H9 (cell line): ENCODE results near the gene TRPC3. TPM values are rescaled to one million over a fixed set of nuclear protein-coding genes. Genes with fewer than 3 reads are reported as not detected.

Experiments
- DNase-seq: peaks from one replicate; pipeline ENCODE4 v3.0.0-alpha.2; 2017
- H2AFZ ChIP-seq: one replicate; pipeline ENCODE4 v1.6.1; 2013; ENCODE audit warnings: mild to moderate bottlenecking, low read length, control low read depth, moderate library complexity
- H2AK5ac ChIP-seq: 2 replicates; pipeline ENCODE4 v1.6.1; 2013; ENCODE audit warnings: low read length, control low read depth, mixed read lengths; ENCODE audit not compliant: insufficient read length
- H2BK120ac ChIP-seq: one replicate; pipeline ENCODE4 v1.6.1; 2013; ENCODE audit warnings: low read depth, mild to moderate bottlenecking, low read length, control low read depth, inconsistent platforms; ENCODE audit not compliant: poor library complexity, severe bottlenecking
- H2BK12ac ChIP-seq: 2 replicates; pipeline ENCODE4 v1.6.1; 2013; ENCODE audit warnings: low read length, control low read depth, mixed read lengths, low read depth; ENCODE audit not compliant: insufficient read length
- H2BK15ac ChIP-seq: 2 replicates; pipeline ENCODE4 v1.6.1; 2013; ENCODE audit warnings: low read depth, low read length, control low read depth
- H2BK20ac ChIP-seq: one replicate; pipeline ENCODE4 v1.6.1; 2013; ENCODE audit warnings: low read depth, mild to moderate bottlenecking, low read length, control low read depth, inconsistent platforms; ENCODE audit not compliant: poor library complexity, severe bottlenecking
- H2BK5ac ChIP-seq: 2 replicates; pipeline ENCODE4 v1.6.1; 2013; ENCODE audit warnings: low read length, control low read depth, mixed read lengths; ENCODE audit not compliant: insufficient read length
- H3K14ac ChIP-seq: 2 replicates; pipeline ENCODE4 v1.6.1; 2013; ENCODE audit warnings: low read length, control low read depth; ENCODE audit not compliant: insufficient read depth
- H3K18ac ChIP-seq: 2 replicates; pipeline ENCODE4 v1.6.1; 2013; ENCODE audit warnings: low read depth, mild to moderate bottlenecking, mixed read lengths, low read length, control low read depth; ENCODE audit not compliant: insufficient read length
- H3K23ac ChIP-seq: 2 replicates; pipeline ENCODE4 v1.6.1; 2013; ENCODE audit warnings: low read length, control low read depth, mixed read lengths, low read depth; ENCODE audit not compliant: insufficient read length
- H3K23me2 ChIP-seq: 2 replicates; pipeline ENCODE4 v1.6.1; 2013; ENCODE audit warnings: low read depth, mild to moderate bottlenecking, mixed read lengths, low read length, control low read depth; ENCODE audit not compliant: insufficient read length, poor library complexity, severe bottlenecking
- H3K27ac ChIP-seq: 2 replicates; pipeline ENCODE4 v1.5.1; 2013; ENCODE audit warnings: low read length, control low read depth, mixed read lengths, low read depth; ENCODE audit not compliant: insufficient read length
- H3K27me3 ChIP-seq: 2 replicates; pipeline ENCODE4 v1.6.1; 2013; ENCODE audit warnings: low read length, control low read depth, inconsistent platforms; ENCODE audit not compliant: insufficient read depth
- H3K4ac ChIP-seq: 2 replicates; pipeline ENCODE4 v1.6.1; 2013; ENCODE audit warnings: low read depth, mild to moderate bottlenecking, control low read depth, inconsistent platforms, low read length, moderate library complexity
- H3K4me1 ChIP-seq: 2 replicates; pipeline ENCODE4 v1.6.1; 2013; ENCODE audit warnings: low read length, control low read depth, inconsistent platforms; ENCODE audit not compliant: insufficient read depth
- H3K4me2 ChIP-seq: 2 replicates; pipeline ENCODE4 v1.6.1; 2013; ENCODE audit warnings: low read length, control low read depth, mixed read lengths; ENCODE audit not compliant: insufficient read length, insufficient read depth
- H3K56ac ChIP-seq: 2 replicates; pipeline ENCODE4 v1.6.1; 2013; ENCODE audit warnings: low read depth, mild to moderate bottlenecking, mixed read lengths, low read length, control low read depth; ENCODE audit not compliant: insufficient read length
- H3K79me1 ChIP-seq: 2 replicates; pipeline ENCODE4 v1.6.1; 2013; ENCODE audit warnings: low read depth, mild to moderate bottlenecking, moderate library complexity, low read length, control low read depth, inconsistent platforms; ENCODE audit not compliant: insufficient read depth, poor library complexity, severe bottlenecking
- H3K79me2 ChIP-seq: 2 replicates; pipeline ENCODE4 v1.6.1; 2013; ENCODE audit warnings: low read length, control low read depth, inconsistent platforms; ENCODE audit not compliant: insufficient read depth
- H3K9ac ChIP-seq: 2 replicates; pipeline ENCODE4 v1.6.1; 2013; ENCODE audit warnings: low read length, control low read depth, mixed read lengths; ENCODE audit not compliant: insufficient read length; ENCODE audit errors: extremely low read depth
- H3K9me3 ChIP-seq: one replicate; pipeline ENCODE4 v1.6.1; 2013; ENCODE audit warnings: low read depth, low read length, inconsistent platforms; ENCODE audit not compliant: control insufficient read depth
- H3T11ph ChIP-seq: one replicate; pipeline ENCODE4 v1.6.1; 2013; ENCODE audit warnings: mild to moderate bottlenecking, low read length, control low read depth, inconsistent platforms
- H4K20me1 ChIP-seq: one replicate; pipeline ENCODE4 v1.6.1; 2013; ENCODE audit not compliant: control insufficient read depth, insufficient read length, insufficient read depth
- H4K5ac ChIP-seq: 2 replicates; pipeline ENCODE4 v1.6.1; 2013; ENCODE audit warnings: low read depth, mild to moderate bottlenecking, mixed read lengths, low read length, control low read depth; ENCODE audit not compliant: insufficient read length
- H4K8ac ChIP-seq: replicated peaks from 2 replicates; pipeline ENCODE4 v1.6.1; 2013; ENCODE audit warnings: low read length, control low read depth, mixed read lengths, low read depth; ENCODE audit not compliant: insufficient read length
- H4K91ac ChIP-seq: 2 replicates; pipeline ENCODE4 v1.6.1; 2013; ENCODE audit warnings: low read depth, mild to moderate bottlenecking, moderate library complexity, mixed read lengths, low read length, control low read depth; ENCODE audit not compliant: insufficient read length
- H3K27ac Mint-ChIP-seq, 3 experiments: 2 replicates in 2 of 3; 3 replicates in 1 of 3; pipeline ENCODE4 v1.8.0; 2020 to 2021; ENCODE audit warnings: mixed read lengths in 3 of 3, mild to moderate bottlenecking in 1 of 3, moderate library complexity in 1 of 3
- H3K27me3 Mint-ChIP-seq: 2 replicates; pipeline ENCODE4 v1.8.0; 2021; ENCODE audit warnings: low read depth, mild to moderate bottlenecking, moderate library complexity, mixed read lengths
- H3K36me3 Mint-ChIP-seq, 3 experiments: 2 replicates in 2 of 3; 3 replicates in 1 of 3; pipeline ENCODE4 v1.8.0; 2020 to 2021; ENCODE audit warnings: low read depth in 3 of 3, mixed read lengths in 3 of 3; ENCODE audit not compliant: insufficient read depth in 1 of 3
- H3K4me1 Mint-ChIP-seq, 2 experiments: 2 replicates each; pipeline ENCODE4 v1.8.0; 2020; ENCODE audit warnings: mixed read lengths in 2 of 2
- H3K4me3 Mint-ChIP-seq, 2 experiments: 2 replicates in 1 of 2; 3 replicates in 1 of 2; pipeline ENCODE4 v1.8.0; 2020 to 2021; ENCODE audit warnings: mild to moderate bottlenecking in 2 of 2, mixed read lengths in 2 of 2, moderate library complexity in 1 of 2
- H3K9me3 Mint-ChIP-seq, 2 experiments: 2 replicates in 1 of 2; 3 replicates in 1 of 2; pipeline ENCODE4 v1.8.0; 2020; ENCODE audit warnings: mild to moderate bottlenecking in 2 of 2, mixed read lengths in 2 of 2, moderate library complexity in 1 of 2
- WGBS: extraction: QIAGEN DNeasy Blood & Tissue Kit; methylation state at CpG from one replicate; pipeline ENCODE4 v1.1.7; 2013; ENCODE audit warnings: missing lambda C conversion rate, low lambda C conversion rate, mixed read lengths; ENCODE audit not compliant: insufficient read length; ENCODE audit errors: extremely low coverage; 5-methylcytosine and 5-hydroxymethylcytosine counted together
- total RNA-seq: library from RNA; stranded (reverse); gene quantifications from 2 replicates; pipeline ENCODE4 v1.2.1, GENCODE V29; 2021
- TF ChIP-seq, protein P1 (sequence below): fragments of 200-600 bp; sonication (generic); conservative IDR thresholded peaks from 3 replicates; pipeline ENCODE4 v1.8.0; 2021; ENCODE audit warnings: antibody characterized with exemption, mild to moderate bottlenecking

TRPC3 gene
- total RNA-seq, 1 experiment from 2014 or later = 0.13 TPM

DNA sequence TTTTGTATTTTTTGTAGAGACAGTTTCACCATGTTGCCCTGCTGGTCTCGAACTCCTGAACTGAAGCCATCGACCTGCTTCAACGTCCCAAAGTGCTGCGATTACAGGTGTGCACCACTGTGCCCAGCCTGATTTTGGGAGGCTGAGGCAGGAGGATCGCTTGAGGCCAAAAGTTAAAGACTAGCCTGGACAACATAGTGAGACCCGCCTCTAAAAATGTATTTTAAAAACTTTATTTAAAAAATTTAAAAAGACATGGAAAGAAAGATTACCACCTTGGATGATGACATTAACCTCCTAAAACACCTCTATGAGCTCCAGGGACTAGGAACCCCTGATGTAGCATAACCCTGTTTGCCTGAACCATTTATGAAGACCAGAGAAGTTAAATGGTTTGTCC, 75.8 kb downstream of the TRPC3 start:
- no peak overlapping the region for H2BK15ac ChIP-seq
- no peaks in the 10 kb centered on the region for H3K9me3 ChIP-seq
- TF ChIP-seq, protein P1, sequence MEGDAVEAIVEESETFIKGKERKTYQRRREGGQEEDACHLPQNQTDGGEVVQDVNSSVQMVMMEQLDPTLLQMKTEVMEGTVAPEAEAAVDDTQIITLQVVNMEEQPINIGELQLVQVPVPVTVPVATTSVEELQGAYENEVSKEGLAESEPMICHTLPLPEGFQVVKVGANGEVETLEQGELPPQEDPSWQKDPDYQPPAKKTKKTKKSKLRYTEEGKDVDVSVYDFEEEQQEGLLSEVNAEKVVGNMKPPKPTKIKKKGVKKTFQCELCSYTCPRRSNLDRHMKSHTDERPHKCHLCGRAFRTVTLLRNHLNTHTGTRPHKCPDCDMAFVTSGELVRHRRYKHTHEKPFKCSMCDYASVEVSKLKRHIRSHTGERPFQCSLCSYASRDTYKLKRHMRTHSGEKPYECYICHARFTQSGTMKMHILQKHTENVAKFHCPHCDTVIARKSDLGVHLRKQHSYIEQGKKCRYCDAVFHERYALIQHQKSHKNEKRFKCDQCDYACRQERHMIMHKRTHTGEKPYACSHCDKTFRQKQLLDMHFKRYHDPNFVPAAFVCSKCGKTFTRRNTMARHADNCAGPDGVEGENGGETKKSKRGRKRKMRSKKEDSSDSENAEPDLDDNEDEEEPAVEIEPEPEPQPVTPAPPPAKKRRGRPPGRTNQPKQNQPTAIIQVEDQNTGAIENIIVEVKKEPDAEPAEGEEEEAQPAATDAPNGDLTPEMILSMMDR = no peak
- H3T11ph ChIP-seq = no peak overlapping the region
- H3K14ac ChIP-seq = no peak overlapping the region
- H3K56ac ChIP-seq = no peak overlapping the region
- no peak for DNase-seq
- no peaks in the 10 kb centered on the region for H3K23me2 ChIP-seq
- H3K23ac ChIP-seq = no peak overlapping the region
- H4K91ac ChIP-seq = no peak overlapping the region
- peaks cover 0 to 2% of the 10 kb centered on the region in 2 experiments; a peak in 1 of 4 replicates for H3K4me1 Mint-ChIP-seq
- H4K8ac ChIP-seq = no peak overlapping the region
- no peaks in the 10 kb centered on the region for H4K20me1 ChIP-seq
- H3K9ac ChIP-seq = no peak overlapping the region
- H3K27me3 ChIP-seq = no peaks in the 10 kb centered on the region
- H3K36me3 Mint-ChIP-seq = no peaks in the 10 kb centered on the region
- H2AK5ac ChIP-seq = no peak overlapping the region
- H3K4me1 ChIP-seq = no peaks in the 10 kb centered on the region
- H3K4me3 Mint-ChIP-seq = no peak overlapping the region
- no peak overlapping the region for H2BK5ac ChIP-seq
- H3K18ac ChIP-seq = no peak overlapping the region
- no peak overlapping the region for H2BK120ac ChIP-seq
- H3K9me3 Mint-ChIP-seq = no peaks in the 10 kb centered on the region
- no peak overlapping the region for H2BK12ac ChIP-seq
- H2AFZ ChIP-seq = no peak overlapping the region
- no peak overlapping the region for H3K4ac ChIP-seq
- H3K27ac ChIP-seq = no peak overlapping the region
- H3K79me2 ChIP-seq = no peaks in the 10 kb centered on the region
- no peak overlapping the region for H4K5ac ChIP-seq
- no peak overlapping the region for H2BK20ac ChIP-seq
- no peak overlapping the region for H3K27ac Mint-ChIP-seq
- no CpG with 5 or more reads among the region's 6 CpGs for WGBS
- H3K27me3 Mint-ChIP-seq = peaks cover 5% of the 10 kb centered on the region
- H3K79me1 ChIP-seq = no peaks in the 10 kb centered on the region
- no peak overlapping the region for H3K4me2 ChIP-seq
